Middle frontal gyrus (tissue), 1 donor: ENCODE data around the gene HOXD8.

Experiments used
- DNase-seq: peaks from one replicate; pipeline ENCODE4 v3.0.0-alpha.2; 2015; ENCODE audit warnings: low spot score; ENCODE audit errors: extremely low spot score

Gene HOXD8

DNA sequence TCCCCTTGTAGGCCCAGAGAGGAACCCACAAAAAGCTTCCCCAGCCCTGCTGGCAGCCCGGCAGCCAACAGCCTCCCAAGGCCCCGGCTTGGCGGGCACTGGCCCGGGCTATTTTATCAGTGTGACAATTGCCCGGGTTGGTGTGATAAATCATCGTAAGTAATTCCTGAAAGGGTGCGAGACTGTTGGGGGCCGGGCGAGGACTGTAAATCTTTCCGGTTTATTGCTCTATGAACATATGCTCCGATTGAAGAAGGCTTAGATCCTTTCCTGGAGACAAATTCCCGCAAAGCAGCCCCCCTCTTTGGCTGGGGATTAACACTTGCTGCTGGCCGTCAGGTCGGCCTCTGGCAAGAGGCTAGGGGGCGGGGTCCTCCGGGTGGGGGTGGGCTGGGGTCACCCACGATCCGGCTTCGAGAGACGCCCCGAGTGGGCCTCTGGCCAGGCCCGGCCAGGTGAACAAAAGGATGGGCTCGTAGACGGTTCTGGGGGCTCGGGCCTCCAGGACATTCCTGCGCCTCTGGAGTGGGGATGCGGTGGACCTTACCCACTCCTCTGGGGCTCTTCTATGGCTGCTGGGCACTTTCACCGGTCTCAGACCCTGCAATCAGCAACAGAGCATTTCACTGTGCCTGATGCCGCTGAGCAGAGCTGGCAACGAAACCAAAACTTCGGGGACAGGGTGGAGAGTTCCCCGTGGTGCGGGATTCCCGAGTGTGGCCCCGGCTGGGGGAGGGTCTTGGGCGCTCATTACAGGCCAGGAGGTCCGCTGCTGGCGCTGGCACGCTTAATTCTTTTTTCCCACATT, 29.6 kb downstream of the HOXD8 start:
- no peak for DNase-seq

DNA sequence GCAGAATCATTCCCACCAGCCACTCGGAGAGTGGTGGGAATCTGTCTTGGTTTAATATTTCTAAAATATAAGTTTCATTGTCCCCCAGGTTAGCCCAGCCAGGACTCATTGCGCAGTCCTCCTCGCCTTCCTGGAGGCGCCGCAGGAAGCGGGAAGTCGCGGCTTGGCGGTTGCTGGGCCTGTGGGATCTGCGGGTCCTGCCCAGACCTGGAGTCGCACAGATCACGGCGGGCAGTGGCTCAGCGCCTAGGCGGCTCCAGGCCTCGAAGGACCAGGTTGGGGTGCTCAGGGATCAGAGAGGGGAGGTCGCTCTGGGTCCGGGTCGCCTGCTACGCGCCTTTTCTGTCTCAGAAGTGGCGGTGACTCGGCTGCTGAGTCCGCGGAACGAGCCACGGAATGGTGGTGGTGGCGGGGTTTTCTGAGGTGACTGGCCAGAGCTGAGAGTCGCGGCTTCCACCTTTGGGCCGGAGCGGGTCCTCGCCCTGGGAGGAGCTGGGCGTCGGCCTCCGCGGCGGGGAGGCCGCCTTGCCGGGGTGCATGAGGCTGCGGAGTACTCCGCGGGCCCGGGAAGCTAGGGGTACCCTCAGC, 30.3 kb downstream of the HOXD8 start:
- no peak for DNase-seq

DNA sequence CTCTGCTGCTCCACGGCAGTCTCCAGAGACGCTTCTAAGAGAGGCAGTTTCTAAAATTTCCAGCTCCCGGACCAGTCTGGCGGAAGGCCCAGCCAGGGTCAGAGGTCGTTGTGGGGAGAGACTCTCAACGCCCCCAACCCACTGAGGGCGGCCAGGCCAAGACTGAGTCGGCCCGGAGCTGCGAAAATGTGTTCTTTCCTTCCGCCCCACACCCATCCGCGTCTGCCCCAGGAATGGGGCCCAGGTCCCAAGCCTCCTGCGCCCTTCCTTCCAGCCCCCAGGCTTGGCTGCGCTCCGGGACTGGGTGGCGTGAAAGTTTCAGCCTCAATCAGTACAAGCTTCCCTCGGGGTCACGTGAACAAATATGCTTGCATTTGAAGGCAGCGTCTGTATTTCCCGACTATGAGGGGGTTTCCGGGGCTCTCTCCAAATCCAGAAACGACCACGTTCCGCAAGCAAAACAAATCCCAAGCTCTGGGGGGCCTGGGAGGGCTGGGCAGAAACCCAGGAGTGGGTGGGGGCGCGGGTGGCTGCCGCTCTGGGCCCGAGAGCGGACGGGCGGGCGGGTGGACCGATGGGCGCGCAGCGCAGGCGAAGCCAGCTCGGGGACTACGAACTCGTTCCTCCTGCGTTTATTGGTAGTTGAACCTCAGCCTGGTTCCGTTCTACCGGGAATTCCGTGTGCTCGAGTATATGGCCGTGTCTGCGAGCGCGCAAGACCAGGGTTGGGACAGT, 30.9 kb downstream of the HOXD8 start:
- DNase-seq = no peak

DNA sequence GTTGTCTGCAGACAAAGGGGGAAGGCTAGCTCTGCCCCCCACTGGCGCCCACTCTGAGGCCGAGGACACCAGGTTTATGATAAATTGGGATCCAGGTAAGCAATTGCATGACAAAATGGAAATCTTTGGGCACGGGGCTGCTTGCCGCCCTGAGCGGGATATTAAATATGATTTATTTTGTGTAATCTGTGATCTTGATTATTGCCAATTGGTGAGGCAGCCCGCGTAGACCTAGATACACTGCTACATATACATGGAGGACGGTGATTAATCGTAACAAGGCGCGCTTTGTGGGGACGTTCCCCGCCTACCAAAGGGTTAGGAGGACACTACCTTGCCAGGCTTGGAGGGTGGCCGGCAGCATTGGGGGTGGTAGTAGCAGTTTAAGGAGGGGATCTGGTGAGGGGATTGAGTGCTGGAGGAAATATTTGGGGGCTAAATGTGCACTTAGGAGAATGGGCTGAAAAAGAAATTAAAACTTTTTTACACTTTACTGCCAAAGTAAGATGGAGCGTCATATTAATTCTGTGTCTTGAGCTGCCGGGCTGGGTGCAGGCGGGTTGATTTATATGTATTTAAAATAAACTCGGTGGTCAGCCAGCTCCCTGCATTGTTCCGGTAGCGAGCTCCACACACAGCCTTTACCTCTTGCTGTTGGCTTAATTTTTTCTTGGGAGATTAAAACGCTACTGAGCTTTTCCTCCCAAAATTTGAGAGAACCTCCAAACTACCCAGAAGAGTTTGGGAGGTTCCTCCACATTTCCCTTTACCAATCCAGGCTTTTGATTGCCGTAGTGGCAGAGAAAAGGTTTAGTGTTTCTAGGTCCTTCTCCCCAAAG, 31.7 kb downstream of the HOXD8 start:
- DNase-seq = no peak

DNA sequence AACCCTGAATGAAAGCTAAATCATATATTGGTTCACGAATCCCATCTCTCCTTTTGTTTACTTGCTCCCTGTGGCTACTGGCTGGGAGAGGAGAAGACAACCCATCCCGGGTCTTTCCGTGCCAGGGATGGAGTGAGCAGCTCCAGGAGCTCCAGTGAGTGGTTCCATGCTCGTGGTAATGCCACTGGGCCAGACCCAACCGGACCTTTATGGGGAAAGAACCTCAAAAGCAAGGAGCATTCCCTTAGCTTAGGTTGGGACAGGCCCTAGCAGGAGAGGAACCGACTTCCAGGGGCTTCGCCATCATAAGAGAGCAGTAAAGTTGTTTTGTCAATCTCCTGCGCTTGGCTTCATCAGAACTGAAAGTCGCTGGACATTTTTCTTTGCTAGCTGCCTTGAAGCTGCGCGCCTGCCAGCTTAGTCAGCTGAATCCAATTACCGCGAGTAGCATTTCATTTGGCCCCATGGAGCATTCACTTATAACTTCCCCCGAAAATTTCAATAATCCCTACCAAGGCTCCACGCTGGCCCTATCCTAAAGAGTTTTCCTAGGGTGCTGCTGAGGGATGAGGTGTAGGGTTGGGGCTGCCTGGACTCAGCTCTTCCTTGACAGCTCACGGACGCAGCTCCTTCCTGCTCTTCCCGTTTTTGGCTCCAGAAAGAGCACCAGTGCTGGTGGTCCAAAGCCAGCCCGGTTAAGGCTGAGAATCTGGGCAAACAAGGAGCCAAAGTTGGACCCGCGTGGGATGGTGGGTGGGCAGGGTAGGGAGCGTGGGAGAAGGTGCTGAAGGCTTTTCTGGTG, 32.5 kb downstream of the HOXD8 start:
- no peak for DNase-seq

DNA sequence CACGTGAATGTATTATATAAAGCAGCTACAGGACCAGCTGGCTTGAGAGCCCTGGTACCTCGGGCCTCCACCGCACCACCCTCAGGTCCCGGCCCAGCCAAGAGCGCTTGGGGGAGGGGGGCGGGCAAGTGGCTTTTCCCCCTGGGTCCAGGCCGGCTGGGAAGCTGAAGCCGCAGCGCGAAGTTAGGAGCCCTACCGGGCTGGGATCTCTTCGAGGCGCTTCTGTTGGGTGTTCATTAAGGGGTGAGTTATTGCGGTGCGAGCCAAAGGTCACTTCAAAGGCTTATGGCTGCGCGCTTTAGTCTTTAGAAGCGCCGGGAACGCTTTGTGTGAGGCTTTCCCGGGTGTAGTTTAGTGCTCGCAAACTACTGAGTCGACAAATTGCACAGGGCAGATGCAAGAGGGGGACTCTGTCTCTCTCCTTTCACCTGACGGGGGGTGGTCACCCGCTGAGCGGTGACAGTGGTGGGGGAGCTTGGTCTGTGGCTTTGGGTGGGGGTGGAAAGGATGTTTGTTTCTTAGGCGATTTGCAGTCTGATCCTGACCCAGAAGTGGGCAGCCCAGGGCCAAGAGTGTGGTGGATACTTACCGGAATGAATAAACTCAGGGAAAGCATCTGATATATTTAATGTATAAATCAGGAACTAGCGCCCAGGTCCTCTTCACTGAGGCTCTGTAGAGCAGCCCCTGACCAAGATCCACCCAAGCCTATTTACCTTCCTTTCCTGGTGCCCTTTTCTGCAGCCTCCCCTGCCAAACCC, 33.6 kb downstream of the HOXD8 start:
- no peak for DNase-seq

DNA sequence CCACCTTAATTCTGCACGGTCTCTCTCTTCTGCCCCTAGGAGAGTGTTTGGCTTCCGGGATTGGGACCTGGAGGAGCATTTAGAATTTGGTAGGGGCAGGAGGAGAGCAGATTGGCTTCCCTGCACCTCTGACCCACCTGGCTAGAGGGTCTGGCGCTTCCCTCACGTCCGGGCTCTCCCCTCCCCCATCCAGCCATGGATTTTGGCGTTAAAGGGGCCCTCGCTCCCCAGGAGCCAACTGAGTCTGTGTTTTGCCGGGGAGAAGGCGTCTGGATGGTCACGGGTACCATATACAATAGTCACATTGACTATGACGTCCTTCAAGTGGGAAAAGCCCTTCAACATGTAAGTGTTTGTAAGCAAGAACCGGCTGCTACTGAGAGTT, 34.2 kb downstream of the HOXD8 start:
- DNase-seq = no peak

DNA sequence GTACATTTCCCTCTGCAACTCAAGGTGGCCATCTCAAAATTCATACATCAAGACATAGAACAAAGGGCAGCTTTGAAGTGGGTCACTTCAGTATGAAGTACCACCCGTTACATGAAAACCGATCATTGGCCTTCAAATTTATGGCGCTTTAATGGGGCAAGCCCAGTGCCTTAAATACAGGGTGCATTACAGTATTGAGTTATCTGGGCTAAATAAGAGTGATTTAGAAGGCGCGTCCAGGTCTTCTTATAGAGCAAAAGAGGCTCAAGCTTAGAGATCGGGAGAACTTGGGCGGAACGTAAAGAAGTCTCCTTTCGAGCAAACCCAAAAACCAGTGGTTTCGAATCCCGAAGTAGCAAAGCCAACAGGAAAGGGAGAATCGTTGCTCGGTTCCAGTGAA, 34.7 kb downstream of the HOXD8 start:
- no peak for DNase-seq

DNA sequence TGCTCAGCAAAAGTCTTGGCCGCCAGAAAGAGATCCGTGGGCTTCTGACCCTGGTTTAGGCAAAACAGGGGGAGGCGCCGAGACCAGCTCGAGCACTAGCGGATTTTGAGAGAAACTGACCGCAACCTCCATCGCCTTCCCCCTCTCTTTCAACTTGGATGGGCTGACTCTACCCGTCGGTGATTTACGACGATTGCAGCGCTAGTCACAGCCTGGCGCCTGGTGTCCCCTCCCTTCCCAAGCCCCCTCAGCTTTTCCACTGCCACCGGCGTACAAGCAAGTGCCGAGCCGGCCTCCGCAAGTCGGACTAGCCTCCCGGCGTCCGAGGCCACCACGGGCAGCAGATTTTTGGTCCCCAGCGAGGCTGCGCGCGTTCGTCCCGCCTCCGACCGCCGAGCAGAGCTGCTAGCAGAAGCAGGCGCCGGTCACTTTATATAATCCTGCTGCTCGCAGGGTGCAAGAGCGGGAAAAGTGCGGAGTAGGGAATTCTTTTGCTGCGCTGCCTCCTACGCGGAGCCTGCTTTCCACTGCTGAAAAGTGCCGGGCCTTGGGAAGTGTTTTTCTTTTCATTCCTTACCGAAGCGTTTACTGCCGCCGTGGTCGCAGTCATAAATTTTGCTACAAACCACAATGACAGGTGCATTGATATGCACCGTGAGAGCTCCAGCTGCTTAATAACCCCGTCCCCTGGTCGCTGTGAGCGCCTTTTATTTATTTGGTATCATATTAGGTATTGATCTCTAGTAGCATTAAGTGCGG, 35.3 kb downstream of the HOXD8 start:
- DNase-seq = no peak

DNA sequence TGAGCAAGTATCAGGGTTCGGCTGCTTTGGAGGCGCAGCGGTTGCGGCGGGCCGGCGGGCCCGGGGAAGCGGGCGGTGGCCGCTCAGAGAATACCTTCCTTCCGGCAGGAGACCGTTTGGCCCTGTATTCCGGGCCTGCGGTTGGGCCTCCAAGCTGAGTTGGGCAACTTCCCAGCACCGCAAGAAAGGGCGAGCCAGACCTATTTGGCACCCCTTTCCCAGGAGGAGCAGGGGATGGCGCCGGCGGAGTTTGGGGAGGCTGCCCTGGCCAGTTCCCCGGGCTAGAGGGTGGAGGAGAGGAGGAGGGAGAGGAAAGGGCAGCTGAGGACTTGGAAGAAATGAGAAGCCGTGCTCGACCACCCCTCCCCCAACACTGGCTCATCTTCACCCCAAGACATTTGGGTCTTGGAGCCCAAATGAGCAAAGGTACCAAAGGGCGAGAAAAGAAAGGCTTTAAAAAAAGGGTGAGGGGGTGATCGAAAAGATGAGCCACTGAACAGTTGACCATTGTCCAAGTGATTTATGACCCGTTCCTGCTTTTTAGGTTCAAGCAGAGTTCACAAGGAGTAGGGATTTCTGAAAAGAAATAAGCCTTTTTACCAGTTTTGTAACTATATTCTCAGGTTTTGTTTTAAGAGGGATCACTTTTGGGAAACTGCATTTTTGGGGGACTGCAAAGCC, 36.0 kb downstream of the HOXD8 start:
- no peak for DNase-seq

DNA sequence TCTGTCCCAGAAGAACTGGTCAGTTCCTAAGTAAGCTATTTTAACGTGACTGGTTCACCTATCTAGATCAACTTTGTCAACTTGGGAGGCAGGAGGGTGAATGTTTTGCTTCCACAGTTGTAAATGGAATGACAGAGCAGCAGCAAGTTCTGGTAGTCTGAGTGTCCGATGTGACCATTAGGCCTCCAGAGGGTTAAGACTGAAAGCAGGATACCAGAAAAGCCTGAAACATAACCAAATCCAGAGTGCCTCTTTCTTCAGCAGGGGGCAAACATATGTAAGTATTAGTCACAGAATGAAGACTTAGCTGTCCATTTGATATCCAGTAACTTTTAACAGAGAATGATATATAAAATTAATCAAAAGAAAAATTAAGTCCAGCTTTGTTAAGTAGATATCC, 36.8 kb downstream of the HOXD8 start:
- no peak for DNase-seq

DNA sequence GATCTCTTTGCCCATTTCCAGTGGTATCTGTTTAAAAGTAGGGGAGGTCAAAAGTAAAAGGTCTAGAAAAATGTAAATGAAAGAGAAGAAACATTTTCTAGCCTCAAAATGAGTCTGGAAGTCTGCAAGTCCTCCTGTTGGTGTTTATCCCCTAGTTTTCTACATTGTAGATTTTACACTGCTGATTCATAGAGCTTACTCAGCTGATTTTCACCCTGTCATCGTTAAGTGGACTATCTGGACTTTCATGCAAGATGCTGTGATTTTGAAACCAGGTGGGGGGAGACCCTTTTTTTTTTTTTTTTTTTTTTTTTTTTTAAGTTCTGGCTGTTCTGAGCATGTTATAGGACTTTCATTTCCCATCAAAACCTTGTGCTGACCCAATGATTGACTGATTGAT, 37.9 kb downstream of the HOXD8 start:
- DNase-seq = no peak

DNA sequence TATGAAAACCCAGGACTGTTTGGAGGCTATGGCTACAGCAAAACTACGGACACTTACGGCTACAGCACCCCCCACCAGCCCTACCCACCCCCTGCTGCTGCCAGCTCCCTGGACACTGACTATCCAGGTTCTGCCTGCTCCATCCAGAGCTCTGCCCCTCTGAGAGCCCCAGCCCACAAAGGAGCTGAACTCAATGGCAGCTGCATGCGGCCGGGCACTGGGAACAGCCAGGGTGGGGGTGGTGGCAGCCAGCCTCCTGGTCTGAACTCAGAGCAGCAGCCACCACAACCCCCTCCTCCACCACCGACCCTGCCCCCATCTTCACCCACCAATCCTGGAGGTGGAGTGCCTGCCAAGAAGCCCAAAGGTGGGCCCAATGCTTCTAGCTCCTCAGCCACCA, 39.7 kb downstream of the HOXD8 start:
- no peak for DNase-seq

DNA sequence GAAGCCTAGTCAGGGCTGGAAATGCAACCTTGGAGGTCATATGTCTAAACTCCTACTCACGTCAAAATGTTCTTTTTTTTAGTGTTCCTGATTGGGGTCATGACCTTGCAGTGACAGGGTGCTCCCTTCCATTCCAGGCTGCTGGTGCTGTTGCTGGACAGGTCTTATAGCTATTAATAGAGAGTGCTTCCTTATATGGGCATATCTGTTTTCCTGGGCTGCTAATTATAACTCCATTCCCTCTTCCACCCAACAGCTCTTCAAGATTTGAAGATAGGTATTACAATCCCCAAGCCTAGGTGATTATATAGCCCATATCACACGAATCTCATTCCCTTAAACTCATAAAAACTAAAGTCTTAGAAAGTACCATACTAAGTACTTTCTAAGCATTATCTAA, 40.2 kb downstream of the HOXD8 start:
- no peak for DNase-seq

DNA sequence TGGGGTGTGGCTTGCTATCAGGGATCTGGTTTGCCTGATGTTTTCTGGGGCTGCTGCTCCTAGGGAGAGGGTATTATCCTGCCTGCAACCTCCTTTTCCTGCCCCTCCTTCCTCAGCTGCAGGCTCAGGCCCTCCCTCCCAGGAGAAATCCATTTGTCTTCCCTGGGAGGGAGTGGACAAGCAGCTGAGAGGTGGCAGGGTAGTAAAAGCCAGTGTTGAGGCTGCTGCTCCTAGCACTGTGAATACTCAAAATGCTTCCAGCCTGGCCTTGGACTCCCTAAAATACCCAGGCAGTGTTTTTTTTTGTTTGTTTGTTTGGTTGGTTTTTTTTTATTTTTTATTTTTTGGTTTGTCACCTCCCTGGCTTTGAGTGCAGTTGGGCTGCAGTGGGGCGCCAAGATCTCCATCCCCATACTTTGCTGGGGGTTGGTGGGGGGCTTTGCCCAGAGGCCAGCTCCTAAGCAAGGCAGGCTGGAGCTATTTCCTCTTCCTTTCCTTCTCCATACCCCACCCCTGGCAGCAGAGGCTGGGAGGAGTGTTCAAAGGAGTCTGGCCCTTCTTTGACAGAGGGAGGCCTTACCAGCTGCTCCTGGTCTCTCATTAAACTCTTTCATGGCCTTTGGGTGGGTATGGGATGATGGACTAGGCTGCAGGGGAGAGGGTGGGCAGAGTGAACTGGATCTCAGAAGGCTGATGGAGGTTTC, 41.2 kb downstream of the HOXD8 start:
- no peak for DNase-seq

DNA sequence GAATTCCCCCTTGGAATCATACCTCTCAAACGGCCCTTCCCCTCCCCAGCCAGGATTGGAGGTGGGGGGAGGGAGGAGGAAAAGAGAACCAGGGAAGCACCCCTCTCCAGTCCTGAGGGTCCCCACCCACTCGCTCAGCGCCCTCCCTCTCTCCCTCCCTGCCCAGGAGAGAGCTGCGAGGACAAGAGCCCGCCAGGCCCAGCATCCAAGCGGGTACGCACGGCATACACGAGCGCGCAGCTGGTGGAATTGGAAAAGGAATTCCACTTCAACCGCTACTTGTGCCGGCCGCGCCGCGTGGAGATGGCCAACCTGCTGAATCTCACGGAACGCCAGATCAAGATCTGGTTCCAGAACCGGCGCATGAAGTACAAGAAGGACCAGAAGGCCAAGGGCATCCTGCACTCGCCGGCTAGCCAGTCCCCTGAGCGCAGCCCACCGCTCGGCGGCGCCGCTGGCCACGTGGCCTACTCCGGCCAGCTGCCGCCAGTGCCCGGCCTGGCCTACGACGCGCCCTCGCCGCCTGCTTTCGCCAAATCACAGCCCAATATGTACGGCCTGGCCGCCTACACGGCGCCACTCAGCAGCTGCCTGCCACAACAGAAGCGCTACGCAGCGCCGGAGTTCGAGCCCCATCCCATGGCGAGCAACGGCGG, 42.0 kb downstream of the HOXD8 start:
- DNase-seq = no peak

DNA sequence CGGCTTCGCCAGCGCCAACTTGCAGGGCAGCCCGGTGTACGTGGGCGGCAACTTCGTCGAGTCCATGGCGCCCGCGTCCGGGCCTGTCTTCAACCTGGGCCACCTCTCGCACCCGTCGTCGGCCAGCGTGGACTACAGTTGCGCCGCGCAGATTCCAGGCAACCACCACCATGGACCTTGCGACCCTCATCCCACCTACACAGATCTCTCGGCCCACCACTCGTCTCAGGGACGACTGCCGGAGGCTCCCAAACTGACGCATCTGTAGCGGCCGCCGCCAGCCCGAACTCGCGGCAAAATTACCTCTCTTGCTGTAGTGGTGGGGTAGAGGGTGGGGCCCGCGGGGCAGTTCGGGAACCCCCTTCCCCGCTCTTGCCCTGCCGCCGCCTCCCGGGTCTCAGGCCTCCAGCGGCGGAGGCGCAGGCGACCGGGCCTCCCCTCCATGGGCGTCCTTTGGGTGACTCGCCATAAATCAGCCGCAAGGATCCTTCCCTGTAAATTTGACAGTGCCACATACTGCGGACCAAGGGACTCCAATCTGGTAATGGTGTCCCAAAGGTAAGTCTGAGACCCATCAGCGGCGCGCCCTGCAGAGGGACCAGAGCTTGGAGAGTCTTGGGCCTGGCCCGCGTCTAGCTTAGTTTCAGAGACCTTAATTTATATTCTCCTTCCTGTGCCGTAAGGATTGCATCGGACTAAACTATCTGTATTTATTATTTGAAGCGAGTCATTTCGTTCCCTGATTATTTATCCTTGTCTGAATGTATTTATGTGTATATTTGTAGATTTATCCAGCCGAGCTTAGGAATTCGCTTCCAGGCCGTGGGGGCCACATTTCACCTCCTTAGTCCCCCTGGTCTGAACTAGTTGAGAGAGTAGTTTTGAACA, 42.7 kb downstream of the HOXD8 start:
- no peak for DNase-seq
